GM21515 (cell line): ENCODE data around the gene LUM.

Source experiments
- ATAC-seq: cut with Tn5 transposase; IDR thresholded peaks from one replicate; pipeline ENCODE4 v1.9.1; 2021; ENCODE audit not compliant: unreplicated experiment

Gene LUM

DNA sequence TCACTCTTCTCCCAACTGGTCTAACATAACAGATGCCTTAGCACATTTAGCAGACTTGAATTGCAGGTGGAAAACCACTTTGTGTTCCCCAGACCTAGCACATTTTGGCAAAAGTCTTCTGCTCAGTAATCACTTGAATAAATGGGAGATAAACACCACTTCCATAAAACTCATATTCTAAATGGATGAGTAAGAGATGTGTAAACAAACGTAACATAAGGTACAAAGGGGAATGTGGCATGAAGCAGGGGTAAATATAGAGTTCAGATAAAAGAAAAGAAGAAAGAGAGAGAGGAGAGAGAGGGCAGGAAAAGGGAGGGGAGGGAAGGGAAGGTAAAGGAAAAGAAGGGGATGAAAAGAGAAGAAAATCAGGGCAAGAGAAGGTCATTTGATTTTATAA lies 36.4 kb downstream of the LUM start:
- no peak for ATAC-seq

DNA sequence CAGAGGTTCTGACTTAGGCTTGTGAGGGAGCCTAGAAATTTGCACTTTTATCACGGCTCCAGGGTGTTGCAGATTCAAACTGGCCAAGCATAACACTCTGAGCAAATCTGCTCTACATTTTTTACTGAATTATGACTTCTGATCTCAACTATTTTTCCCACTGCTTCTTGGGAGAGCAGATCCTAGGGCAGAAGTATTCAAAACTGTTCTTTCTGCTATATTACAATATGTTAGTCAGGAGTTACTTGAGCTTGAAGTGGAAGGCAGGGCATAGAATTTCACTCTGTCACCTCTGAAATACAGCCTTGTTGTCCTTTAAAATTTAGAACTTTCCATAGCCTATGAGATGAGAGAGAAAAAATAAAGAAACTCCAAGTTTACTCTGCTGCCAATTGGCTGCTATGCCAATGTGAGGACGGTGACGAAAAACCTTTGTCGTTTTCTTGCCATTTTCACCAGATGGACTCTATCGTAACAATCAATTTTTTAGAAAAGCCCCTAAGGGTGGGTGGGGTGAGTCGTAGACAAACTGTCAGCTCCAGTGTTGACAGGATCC lies 37.1 kb downstream of the LUM start:
- no peak for ATAC-seq

DNA sequence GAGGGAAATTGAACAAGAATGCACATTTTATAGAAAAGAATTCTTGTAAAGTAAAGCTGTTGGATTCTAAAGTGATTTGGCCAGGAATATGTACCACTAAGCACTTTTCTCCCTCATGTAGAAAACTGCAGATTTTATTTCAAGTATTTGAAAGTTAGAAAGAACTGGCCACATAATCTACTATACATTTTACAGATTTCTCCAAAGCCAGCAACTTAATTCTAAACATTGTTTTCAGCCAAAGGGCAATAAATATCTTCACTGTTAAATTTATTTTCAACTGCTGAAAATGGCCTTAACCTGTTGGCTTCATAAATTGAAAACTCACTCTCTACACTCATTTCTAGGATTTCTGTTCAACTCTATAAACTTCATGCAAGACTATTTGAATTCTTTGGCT lies 37.9 kb downstream of the LUM start:
- ATAC-seq = no peak

DNA sequence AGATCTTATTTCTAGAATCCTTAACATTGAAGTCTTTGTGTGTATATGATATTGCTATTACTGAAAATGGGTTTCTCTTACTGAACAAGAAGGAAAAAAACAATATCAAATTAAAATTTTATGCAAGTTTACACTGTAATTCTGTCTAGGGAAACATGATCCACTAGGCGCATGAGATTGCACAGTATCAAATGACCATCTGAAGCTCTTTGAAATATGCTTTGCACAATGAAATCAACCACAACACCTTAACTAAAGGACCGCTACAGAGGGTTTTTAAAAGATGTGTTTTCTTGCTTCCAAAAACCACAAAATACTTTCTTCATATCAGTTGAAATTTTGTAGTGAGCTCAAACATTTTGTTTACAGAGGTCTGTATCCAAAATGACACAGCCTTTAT lies 38.4 kb downstream of the LUM start:
- no peak for ATAC-seq

DNA sequence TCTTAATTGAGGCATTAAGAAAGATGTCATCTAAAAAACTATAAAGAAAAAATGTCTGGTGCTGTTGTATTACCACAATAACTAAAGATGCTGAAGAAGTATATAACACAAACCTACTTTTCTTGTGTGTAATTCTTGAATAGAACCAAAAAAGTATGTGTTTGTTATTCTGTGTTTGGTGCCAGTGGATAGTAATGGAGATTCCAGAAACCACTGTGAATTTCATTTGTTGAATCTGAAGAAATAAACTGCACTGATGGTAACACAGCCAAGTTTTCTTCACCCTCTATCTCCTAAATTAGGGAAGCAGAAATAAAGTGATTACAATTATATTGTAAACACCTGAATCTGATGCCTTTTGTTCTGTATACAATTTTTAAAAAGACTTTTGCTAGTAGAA lies 40.4 kb downstream of the LUM start:
- no peak for ATAC-seq

DNA sequence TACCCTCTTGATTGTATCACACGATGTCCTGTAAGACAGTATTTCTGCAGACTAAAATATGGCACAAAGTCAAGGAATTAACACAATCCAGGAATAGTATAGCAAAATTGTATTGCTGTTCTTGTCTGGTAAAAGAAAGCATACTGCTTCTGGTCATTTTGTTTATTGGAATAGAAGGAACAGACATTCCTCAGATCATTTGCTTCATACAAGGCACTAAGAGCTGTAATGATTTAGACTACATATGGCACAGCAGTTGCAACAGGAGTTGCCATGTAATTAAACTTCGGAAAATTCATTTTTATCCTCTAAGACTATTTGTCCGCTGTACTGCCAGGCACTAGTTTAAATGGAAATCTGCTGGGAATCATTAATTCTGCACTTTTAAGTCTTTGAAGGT lies 45.9 kb downstream of the LUM start:
- ATAC-seq = no peak

DNA sequence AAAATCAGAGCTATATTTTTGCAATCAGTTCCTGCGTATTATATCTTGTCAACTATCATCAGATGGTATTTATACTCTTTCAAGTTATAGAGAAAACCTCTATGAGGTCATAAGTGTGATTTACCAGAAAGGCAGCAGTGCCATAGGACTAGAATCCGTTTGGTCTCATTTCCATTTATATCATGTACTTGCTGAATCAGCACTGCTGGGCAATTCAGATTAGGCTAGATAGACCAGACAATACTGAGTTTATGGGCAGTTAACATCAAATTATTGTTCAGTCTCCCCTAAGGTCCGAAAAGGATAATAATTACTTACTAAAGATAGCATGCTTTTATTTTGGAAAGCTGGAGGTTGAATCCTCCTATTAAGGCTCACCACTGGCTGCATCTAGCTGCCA lies 46.7 kb downstream of the LUM start:
- no peak for ATAC-seq

DNA sequence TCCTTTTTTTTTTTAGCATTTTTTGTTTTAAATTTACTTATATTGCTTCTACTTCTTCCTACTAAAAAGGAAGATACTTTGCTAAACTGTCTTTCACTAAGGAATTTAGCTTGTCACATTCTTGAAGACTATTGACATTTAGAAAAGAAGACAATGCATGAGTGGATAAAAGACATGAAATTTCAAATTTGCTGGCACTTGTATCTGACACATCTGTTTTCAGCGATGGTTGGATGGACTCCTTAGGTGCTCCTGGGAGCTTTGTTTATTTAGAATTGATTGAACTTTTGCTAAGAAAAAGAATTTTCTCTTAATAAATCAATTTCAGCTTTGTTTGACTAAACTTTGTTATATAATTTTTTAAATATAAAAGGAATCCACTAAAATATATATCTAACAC lies 50.2 kb downstream of the LUM start:
- ATAC-seq = no peak

DNA sequence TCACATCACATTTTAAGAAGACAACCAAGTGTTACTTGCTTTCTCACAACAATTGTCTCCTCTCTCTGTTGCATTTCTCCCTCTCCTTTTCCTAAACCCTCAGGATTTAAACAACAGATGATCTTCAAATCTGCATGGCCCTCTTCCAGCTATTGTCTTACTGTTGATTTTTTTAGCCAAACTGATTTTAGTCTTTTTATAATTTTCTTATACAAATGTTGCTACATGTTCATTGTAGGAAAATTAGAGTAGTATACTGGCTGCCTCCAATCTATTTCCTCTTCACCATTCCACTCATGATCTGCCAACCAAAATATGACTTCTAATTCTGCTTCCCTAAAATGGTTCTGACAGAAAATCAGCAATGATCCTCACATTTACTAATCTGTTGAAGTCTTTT lies 52.1 kb downstream of the LUM start:
- no peak for ATAC-seq

DNA sequence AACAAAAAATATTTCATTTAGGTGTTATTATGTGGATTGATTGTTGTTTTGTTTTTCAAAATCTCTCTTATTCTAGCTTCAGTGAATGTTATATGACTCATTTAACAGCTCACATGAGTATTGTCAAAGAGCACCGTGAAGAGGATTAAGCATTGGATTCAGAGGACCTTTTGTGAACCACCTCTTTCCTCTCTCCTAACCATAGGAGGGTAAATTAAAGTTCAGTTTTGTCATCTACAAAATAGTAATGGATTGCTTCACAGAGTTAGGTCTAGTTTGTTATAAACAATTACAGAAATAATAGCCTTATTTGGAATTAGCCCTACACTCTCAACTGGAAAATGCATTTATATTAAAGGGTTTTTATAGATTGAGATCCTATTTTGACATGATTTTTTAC lies 52.5 kb downstream of the LUM start:
- ATAC-seq = no peak

DNA sequence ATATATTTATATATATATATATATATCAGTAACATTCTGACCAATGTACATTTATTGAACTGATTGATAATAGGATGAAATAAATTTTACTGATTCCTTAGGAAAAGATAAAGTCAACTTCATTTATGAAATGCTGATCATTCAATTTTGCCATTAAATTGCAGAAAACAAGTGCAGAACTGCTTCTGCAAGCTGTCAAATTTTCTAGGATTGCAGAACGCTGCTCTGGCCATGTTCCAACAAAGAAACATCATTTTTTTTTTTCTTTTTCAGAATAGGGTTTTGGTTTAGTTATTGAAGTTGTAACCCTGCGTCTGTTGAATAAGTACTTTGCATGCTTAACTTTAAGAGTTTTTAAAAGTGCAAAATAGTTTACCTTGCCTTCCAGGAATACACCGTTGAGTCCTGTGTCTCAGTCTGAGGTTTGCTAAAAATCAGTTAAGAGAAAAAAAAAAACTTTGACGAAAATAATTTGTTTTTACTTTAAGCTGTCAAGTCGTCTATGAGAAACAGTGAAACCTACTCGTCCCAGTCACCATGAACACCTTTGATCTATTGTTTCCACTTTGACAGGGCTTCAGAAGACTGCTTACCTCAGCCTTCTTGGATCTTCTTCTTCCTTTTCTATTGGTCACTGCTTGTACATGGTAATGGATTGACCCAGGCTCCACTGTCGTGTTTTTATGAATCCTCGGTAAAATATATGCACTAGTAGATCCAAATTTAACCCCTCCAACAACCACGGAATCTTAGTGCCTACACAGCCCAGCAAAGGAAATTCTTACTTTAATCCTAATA lies 53.7 kb downstream of the LUM start, which contains the start of gene KERA:
KERA (minus strand) TSS at position 657 of the 798 bp plus-strand sequence. CDS start 1,743 bp downstream, outside the sequence.
- no peak for ATAC-seq

DNA sequence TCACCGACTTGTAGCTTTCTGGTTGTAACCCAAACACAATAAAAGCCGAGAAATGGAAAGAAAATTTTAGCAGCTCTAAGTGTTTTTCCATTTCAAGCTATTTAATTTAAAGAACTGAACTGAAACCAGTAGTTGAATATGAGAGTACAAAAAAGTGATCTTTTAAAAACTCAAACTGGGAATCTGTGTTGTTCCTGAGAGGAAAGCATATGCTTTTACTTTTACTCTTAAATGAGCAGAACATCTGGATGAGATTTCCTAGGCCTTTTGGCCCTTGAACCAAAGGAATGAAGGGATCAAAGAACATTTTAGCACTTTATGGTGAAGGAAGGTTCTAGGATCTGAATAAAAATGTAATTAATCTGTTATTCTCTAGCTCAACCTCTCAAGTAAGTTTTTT lies 54.8 kb downstream of the LUM start:
- ATAC-seq = no peak

DNA sequence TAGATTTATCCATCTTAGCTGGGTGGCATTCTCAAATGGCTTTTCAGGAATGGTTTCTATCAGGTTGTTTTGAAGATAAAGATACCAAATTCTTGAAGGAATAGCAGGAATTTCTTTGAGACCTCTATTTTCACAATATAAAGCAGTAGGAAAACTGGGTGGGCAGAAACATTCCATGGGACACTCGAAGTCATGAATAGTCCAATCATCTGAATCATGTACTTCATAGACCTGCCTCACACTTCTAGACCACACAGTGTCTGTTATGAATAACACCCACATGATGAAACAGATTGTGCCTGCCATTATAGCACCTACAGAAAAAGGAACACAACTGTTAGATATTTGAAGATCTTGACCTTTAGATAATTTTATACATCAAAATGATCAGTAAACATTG lies 55.3 kb downstream of the LUM start:
- ATAC-seq = no peak

DNA sequence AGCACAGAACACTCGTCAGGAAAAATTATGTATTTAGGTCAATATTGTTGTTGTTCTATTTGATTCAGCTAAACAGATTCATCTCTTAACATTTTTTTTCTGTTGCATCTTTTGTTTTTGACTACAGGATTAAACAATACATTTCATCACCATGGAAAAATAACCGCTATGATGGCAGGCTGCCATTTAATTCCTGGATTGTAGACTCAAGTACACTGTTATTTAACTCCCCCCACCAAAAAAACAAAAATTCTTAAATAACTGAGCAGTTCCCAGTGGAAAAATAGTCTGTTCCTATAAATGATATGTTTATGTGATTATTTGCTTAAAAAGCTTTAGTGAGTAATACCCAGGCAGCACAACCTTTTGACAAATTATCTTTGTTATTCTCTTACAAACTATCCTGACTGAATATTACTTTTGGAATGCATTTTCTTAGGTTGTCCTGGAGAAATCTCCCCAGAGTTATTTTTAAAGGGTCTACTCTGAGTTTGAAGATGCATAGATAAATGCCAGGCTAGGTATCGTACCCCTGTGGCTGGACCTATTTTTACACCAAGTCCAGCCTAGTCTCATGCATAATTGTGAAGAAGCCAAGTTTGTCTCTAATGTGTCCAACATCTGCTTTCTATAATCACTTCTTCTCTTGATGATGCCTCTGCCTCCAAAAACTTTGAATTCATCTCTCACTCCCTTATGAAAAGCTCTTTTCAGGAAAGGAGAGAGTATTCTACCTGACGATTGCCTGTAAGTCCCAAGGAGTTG lies 57.2 kb downstream of the LUM start:
- ATAC-seq = no peak
